GM20431 (cell line): Measurements from ENCODE around the gene PDE4B.
"Not testable (repeated sequence)": the region's sequence is repeated elsewhere in the genome, so short reads cannot be mapped to it uniquely, and the experiment has no call there.

Experiments
- in situ Hi-C: fragments of 300-500 bp; cut with MseI, MboI; formaldehyde crosslinking; loops from one replicate; pipeline ENCODE4 v1.15.0; 2020; ENCODE audit warnings: low sequenced_read_pairs; ENCODE audit not compliant: unreplicated experiment

The PDE4B gene

GRCh38 chr1:66312271-66312990, 519.7 kb downstream of the PDE4B start:
- in situ Hi-C loops: no loop called here

DNA sequence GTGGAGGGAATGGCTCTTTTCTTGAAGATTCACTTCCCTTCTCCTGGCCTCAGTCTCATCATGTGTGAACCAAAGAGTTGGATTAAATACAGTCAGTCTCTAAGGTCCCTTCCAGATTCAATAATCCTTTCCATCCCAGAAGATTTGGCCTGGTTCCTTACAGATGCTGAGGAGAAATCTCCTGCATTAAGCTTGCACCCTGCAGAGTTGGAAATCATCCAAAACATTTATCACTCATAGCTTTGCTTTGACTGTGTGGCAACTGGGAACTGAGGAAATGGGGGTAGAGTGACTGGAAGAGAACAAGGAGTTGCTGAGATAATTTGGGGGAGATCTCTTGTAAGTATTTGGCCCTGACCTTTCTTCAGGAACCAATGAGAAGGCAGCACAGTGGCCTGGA, 520.7 kb downstream of the PDE4B start:
- in situ Hi-C loops: no loop called here

DNA sequence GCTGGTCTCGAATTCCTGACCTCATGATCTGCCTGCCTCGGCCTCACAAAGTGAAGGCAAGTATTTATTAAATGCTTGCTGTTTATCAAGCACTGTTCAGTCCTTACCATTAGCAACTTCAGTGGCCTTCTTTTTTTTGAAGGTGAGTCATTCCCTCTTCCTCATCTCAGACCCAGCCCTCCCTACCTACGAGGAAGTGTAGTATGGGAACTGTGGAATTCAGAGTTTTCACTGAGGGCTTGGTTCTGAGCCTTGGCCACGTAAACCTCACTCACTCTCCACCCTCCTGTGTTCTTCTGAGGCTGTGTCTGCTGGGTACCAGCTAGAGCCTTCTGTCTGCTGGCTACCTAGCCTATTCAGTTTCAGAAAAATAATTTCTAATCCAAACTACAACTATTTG, 523.0 kb downstream of the PDE4B start:
- in situ Hi-C loops: no loop called here

DNA sequence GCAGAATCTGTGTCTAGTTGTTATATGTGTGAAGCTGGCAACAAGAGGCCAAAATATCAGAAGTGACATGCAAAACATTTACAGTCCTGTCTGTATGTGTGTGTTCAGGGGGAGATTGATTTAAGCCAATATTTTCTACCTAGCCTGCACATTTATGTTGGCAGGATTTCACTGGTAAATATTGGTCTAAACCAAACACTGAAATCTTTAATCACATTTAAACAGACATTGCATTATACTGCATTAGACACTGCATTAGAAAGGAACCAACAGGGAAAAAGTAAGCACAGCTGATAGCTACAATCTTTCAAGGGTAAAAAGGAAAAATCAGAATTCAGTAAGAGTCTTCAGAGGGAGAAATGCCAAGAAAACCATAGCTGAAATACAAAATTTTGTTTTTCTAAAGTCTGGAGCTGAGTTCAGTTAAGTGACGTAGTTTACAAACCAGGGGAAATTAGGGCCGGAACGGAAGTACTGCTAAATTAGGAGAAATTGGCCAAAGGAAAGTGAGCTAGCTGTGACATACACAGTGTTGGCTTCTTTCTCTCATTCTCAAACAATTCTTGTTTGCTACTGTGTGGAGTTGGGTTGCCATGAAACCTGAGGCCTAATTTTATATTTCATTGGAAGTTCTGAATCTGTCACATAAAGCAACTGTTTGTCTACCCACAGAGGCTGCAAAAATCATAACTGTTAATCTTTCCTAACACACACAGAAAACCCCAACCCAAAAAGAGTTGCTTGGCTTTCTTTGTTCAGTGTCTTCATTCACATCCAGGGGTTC, 524.0 kb downstream of the PDE4B start:
- in situ Hi-C loops: no loop called here

DNA sequence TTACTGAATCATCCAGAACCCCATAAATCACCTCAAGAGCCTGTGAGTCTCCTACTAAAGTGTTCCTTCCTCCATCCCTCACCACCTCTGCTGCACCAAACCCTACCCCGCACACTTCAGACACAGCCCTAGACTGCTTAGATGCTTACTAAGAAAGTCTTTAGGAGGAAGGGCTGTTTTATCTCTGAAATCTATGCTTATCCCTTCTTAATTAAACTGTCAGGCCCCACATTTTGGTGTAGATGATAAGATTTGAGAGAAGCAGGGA, 524.5 kb downstream of the PDE4B start:
- in situ Hi-C loops: no loop called here

- in situ Hi-C loops: no loop called here
Measured at GRCh38 chr1:66320231-66320630, 527.5 kb downstream of the PDE4B start.

- in situ Hi-C loops: not testable (repeated sequence)
Measured at GRCh38 chr1:66322462-66322861, 529.8 kb downstream of the PDE4B start.

GRCh38 chr1:66323958-66324625, 531.4 kb downstream of the PDE4B start:
- in situ Hi-C loops: no loop called here

DNA sequence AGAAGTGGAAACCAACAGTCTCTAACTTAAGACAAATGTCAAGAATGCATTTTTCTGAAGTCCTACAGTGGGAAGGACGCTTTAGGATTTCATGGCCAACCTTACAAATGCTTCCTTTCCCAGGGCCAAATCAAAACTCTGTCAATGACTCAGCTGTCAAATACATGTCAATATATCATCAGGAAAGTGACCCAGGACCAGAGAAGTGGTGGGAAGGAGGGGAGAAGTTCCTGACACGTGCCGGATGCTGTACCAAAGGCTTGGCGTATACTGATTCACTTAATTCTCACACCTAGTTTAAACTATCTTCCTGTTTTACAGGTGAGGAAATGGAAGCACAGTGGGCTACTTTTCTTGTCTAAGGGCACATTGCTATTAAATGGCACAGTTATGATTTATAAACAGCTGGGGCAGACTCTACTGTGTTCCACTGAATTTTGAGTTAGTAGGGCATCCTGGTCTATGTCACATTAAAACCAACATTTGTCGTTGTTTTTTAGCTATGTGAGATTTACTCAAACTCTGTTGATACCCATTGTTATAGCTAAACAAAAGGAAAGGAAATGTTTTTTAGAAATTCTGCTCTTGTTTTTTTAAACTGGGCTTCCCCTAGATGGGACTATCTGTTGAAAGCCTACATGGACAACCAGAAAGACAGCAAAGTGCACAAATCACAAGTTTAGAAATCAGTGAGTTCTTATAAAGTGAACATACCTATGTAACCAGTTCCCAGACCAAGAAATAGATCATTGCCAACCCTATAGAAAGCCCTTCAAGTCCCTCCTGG, 533.1 kb downstream of the PDE4B start:
- in situ Hi-C loops: no loop called here

DNA sequence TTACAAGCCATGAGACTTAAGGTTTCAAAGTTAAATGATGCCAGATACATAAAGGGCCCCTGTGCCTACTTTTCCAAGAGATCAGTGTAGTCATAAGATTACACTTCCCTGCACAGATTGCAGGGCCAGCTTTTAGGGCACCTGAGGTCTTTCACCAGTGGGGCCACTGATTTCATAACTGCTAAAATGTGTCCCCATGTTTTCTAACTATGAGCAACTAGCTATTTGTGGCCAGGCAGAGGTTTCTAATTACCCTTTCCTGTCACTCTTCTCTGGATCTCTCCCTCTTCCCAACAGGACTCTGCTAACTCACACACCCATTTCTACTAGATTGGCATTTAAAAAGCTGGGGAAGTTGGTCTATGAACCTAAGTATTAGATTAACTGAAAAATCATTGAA, 534.2 kb downstream of the PDE4B start:
- in situ Hi-C loops: no loop called here

DNA sequence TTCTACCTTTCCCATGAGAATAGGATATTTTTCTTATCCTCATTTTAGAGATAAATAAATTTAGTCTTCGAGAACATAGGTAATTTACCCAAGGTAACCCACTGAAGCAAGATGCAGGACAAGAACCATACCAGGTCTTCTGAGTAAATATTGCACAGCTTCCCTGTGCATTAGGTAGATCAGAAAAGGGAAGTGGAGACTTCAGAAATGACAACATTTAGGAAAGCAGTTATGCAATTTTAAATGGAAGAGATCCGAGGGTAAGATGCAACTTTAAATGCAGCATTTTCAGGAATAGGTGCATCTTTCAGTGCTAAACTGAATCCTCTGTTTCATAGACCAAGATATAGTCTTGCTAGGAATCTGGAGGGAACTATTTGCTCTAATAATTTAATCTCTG, 534.9 kb downstream of the PDE4B start:
- in situ Hi-C loops: no loop called here

- in situ Hi-C loops: no loop called here
Measured at GRCh38 chr1:66328896-66329295, 536.2 kb downstream of the PDE4B start.

GRCh38 chr1:66330722-66331141, 538.0 kb downstream of the PDE4B start:
- in situ Hi-C loops: no loop called here

DNA sequence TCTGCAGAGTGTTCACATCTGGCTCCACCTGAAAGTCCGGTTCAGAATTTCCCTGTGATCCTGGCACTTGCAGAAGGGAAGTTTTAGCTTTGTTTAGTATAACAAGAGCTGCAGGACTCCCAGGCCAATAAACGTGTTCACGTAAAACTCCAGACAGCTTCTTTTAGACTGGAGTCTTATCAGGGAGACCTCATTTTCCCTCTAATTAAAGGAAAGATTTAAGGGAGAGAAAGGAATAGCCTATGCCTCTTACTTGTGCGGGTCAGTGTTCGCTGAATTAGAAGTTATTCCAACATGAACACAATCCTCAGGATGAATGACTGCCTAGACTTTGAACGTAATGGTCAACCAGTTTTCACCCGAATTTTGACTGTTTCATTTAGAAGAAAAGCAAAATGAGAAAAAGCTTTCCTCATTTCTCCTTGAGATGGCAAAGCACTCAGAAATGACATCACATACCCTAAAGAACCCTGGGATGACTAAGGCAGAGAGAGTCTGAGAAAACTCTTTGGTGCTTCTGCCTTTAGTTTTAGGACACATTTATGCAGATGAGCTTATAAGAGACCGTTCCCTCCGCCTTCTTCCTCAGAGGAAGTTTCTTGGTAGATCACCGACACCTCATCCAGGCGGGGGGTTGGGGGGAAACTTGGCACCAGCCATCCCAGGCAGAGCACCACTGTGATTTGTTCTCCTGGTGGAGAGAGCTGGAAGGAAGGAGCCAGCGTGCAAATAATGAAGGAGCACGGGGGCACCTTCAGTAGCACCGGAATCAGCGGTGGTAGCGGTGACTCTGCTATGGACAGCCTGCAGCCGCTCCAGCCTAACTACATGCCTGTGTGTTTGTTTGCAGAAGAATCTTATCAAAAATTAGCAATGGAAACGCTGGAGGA, 539.2 kb downstream of the PDE4B start:
- in situ Hi-C loops: no loop called here

DNA sequence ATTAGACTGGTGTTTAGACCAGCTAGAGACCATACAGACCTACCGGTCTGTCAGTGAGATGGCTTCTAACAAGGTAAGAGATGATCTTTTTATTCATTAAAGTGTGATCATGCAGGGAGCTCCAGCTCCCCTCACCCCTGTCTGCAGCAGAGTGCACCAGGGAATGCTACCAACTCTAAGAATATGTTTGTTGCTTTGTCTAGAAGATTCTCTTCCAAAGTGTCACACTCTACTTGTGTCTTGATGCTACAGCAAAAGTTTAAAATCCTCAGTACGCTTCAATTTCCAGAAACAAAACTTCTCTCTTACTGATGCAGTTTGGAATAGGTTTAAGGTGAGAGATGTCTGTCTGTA, 539.8 kb downstream of the PDE4B start:
- in situ Hi-C loops: no loop called here

DNA sequence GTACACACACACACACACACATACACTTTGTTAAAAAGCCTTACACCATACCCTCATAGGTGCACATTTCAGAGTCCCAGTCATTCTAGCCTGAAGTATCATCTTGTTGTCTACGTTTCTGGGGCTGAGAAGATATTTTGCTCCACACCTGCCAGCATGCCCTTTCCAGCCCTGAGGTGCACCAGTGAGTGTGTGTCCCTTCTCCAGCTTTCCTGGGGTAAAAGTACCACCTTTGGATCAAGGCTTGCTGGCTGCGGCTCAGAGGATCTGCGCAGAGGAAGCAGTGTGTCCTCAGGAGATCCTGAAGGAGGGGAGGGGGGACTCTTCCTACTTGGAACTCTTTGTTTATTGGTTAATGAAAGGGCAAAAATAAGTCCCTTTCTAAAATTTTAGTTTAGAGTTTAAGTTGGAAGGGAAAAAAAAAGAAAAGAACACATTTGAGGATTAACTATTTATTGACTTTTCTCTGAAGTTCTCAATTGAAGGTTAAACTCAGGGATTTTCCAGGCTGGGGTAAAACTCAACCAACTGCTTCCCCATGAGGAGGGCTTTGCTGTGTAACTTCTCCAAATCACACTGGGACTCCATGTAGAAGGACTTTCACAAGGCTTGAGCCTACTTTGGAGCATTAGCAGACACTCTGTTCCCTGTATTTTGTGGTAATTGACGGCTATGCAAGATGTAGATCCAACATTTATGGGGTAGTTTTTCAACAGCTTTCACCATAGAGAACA, 540.9 kb downstream of the PDE4B start:
- in situ Hi-C loops: no loop called here

GRCh38 chr1:66334318-66334717, 541.6 kb downstream of the PDE4B start:
- in situ Hi-C loops: no loop called here

GRCh38 chr1:66335125-66335524, 542.4 kb downstream of the PDE4B start:
- in situ Hi-C loops: no loop called here
